Caco-2 (cell line): ENCODE data around the gene DCAF5. TPM values are rescaled to one million over a fixed set of nuclear protein-coding genes. Genes with fewer than 3 reads are reported as not detected.

Source experiments
- BruUV-seq: library from RNA; stranded (reverse); fragments of 400-500 nt; replicated peaks from 2 replicates; lab custom pipeline; 2021; lab: Mats Ljungman, UMichigan
- CTCF ChIA-PET: fragments of 300-600 bp; sonication (Branson Sonifier 250); formaldehyde crosslinking; loops from one replicate; lab custom pipeline; 2022; ENCODE audit warnings: antibody characterized with exemption; lab: Charles Lee
- POLR2A ChIA-PET: fragments of 300-600 bp; sonication (Branson Sonifier 250); formaldehyde crosslinking; loops from one replicate; lab custom pipeline; 2022; ENCODE audit warnings: antibody characterized with exemption; lab: Charles Lee
- DNase-seq, 2 experiments: peaks; one replicate each; pipeline versions ENCODE4 v3.0.0 to v3.0.0-alpha.2; 2020 to 2022
- H3K27me3 ChIP-seq: replicated peaks from 2 replicates; pipeline ENCODE4 v1.6.0; 2011; ENCODE audit warnings: low read length; ENCODE audit not compliant: control insufficient read depth, insufficient read depth
- H3K36me3 ChIP-seq: 2 replicates; pipeline ENCODE4 v1.5.1; 2011; ENCODE audit warnings: low read length; ENCODE audit not compliant: control insufficient read depth, insufficient read depth
- H3K4me1 ChIP-seq: fragments of 250-450 bp; sonication (Bioruptor Pico); 2 replicates; pipeline ENCODE4 v1.5.1; 2020; ENCODE audit warnings: mild to moderate bottlenecking
- H3K4me3 ChIP-seq: 2 replicates; pipeline ENCODE4 v1.5.1; 2011; ENCODE audit warnings: low read depth, mild to moderate bottlenecking, control low read depth, low read length
- H3K9me3 ChIP-seq: fragments of 250-450 bp; sonication (Bioruptor Pico); 2 replicates; pipeline ENCODE4 v1.5.1; 2020; ENCODE audit warnings: mild to moderate bottlenecking, moderate library complexity
- H3K27ac Mint-ChIP-seq: one replicate; pipeline ENCODE4 v1.8.0; 2022; ENCODE audit warnings: mixed read lengths; ENCODE audit not compliant: unreplicated experiment
- H3K27me3 Mint-ChIP-seq: one replicate; pipeline ENCODE4 v1.8.0; 2022; ENCODE audit warnings: mixed read lengths; ENCODE audit not compliant: insufficient read depth, unreplicated experiment
- H3K36me3 Mint-ChIP-seq: one replicate; pipeline ENCODE4 v1.8.0; 2022; ENCODE audit warnings: mild to moderate bottlenecking, mixed read lengths; ENCODE audit not compliant: insufficient read depth, unreplicated experiment
- H3K4me1 Mint-ChIP-seq: one replicate; pipeline ENCODE4 v1.8.0; 2022; ENCODE audit warnings: low read depth, mixed read lengths; ENCODE audit not compliant: unreplicated experiment
- H3K4me3 Mint-ChIP-seq: one replicate; pipeline ENCODE4 v1.8.0; 2022; ENCODE audit warnings: mild to moderate bottlenecking, moderate library complexity, mixed read lengths; ENCODE audit not compliant: unreplicated experiment
- H3K9me3 Mint-ChIP-seq: one replicate; pipeline ENCODE4 v1.8.0; 2022; ENCODE audit warnings: mixed read lengths; ENCODE audit not compliant: unreplicated experiment
- CTCF ChIP-seq, 2 experiments: fragments of 200-600 bp in 1 of 2; IDR thresholded peaks; 1 replicate in 1 of 2; 2 replicates in 1 of 2; pipeline versions ENCODE4 v1.5.1 to v1.8.0; 2011 to 2022; ENCODE audit warnings: antibody characterized with exemption in 1 of 2, control low read depth in 1 of 2, inconsistent platforms in 1 of 2, low read depth in 1 of 2, low read length in 1 of 2, mild to moderate bottlenecking in 1 of 2, moderate library complexity in 1 of 2; ENCODE audit not compliant: insufficient read depth in 1 of 2, severe bottlenecking in 1 of 2, unreplicated experiment in 1 of 2
- intact Hi-C: fragments of 100-400 bp; cut with micrococcal nuclease; formaldehyde crosslinking; loops from one replicate; pipeline ENCODE4 v1.10.0; 2022; ENCODE audit not compliant: unreplicated experiment
- total RNA-seq: library from RNA; stranded (reverse); gene quantifications from 2 replicates; pipeline ENCODE4 v1.2.3, GENCODE V29; 2022

DCAF5 gene
- total RNA-seq, 1 experiment from 2014 or later, result 34.8 TPM

GRCh38 chr14:69044965-69045555 lies 107.9 kb downstream of the DCAF5 start:
- ChIA-PET CTCF (interaction anchor here (0.5 kb wide), 1 partner anchor 59 kb away, joined by 3 read pairs; no protein-coding TSS in a partner anchor), POLR2A (no interaction called here)
- H3K27me3 ChIP-seq, result no peaks in the 10 kb centered on the region
- H3K4me3 ChIP-seq, result no peak overlapping the region
- no peak for TF ChIP-seq CTCF (IDR thresholded peaks at IDR 0.05; ENCODE audit: insufficient read depth in 1 of 2, low read depth in 1 of 2, low read length in 1 of 2, severe bottlenecking in 1 of 2, unreplicated experiment in 1 of 2)
- intact Hi-C loops, result no loop called here
- no TSS peak for BruUV-seq
- no peaks in the 10 kb centered on the region for H3K9me3 ChIP-seq
- no peak for DNase-seq
- peaks cover 8% of the 10 kb centered on the region for H3K4me1 Mint-ChIP-seq
- no peak overlapping the region for H3K4me3 Mint-ChIP-seq
- H3K9me3 Mint-ChIP-seq, result no peaks in the 10 kb centered on the region
- peaks cover 18% of the 10 kb centered on the region for H3K4me1 ChIP-seq
- H3K36me3 Mint-ChIP-seq, result peaks cover 8% of the 10 kb centered on the region
- H3K27me3 Mint-ChIP-seq, result no peaks in the 10 kb centered on the region
- H3K27ac Mint-ChIP-seq, result no peak overlapping the region
- no peaks in the 10 kb centered on the region for H3K36me3 ChIP-seq

- TF ChIP-seq CTCF (IDR thresholded peaks at IDR 0.05; ENCODE audit: insufficient read depth in 1 of 2, low read depth in 1 of 2, low read length in 1 of 2, severe bottlenecking in 1 of 2, unreplicated experiment in 1 of 2), result no peak
- no peak overlapping the region for H3K4me3 Mint-ChIP-seq
- POLR2A ChIA-PET, result no interaction called here
- BruUV-seq, result no TSS peak
- H3K9me3 ChIP-seq, result no peaks in the 10 kb centered on the region
- H3K4me3 ChIP-seq, result no peak overlapping the region
- H3K36me3 ChIP-seq, result no peaks in the 10 kb centered on the region
- no peaks in the 10 kb centered on the region for H3K9me3 Mint-ChIP-seq
- no peak for DNase-seq
- H3K27me3 ChIP-seq, result no peaks in the 10 kb centered on the region
- H3K4me1 Mint-ChIP-seq, result peaks cover 8% of the 10 kb centered on the region
- intact Hi-C loops, result no loop called here
- CTCF ChIA-PET, result interaction anchor here (0.5 kb wide), 1 partner anchor 59 kb away, joined by 3 read pairs; no protein-coding TSS in a partner anchor
- peak overlapping the region; percentile 52 for H3K27ac Mint-ChIP-seq
- peaks cover 14% of the 10 kb centered on the region for H3K4me1 ChIP-seq
- H3K36me3 Mint-ChIP-seq, result peaks cover 8% of the 10 kb centered on the region
- H3K27me3 Mint-ChIP-seq, result no peaks in the 10 kb centered on the region
Observed at GRCh38 chr14:69044296-69044695, 108.6 kb downstream of the DCAF5 start.

- Mint-ChIP-seq H3K27me3 (no peaks in the 10 kb centered on the region), H3K36me3 (peaks cover 8% of the 10 kb centered on the region), H3K9me3 (no peaks in the 10 kb centered on the region), H3K27ac (peak overlapping the region; percentile 52), H3K4me1 (peaks cover 8% of the 10 kb centered on the region), H3K4me3 (no peak overlapping the region)
- Histone ChIP-seq H3K4me3 (no peak overlapping the region), H3K4me1 (peaks cover 14% of the 10 kb centered on the region), H3K27me3 (no peaks in the 10 kb centered on the region), H3K9me3 (no peaks in the 10 kb centered on the region), H3K36me3 (no peaks in the 10 kb centered on the region)
- no TSS peak for BruUV-seq
- no peak for DNase-seq
- ChIA-PET POLR2A (no interaction called here), CTCF (interaction anchor here (0.5 kb wide), 1 partner anchor 58 kb away, joined by 3 read pairs; no protein-coding TSS in a partner anchor)
- intact Hi-C loops, result no loop called here
- TF ChIP-seq CTCF (IDR thresholded peaks at IDR 0.05; ENCODE audit: insufficient read depth in 1 of 2, low read depth in 1 of 2, low read length in 1 of 2, severe bottlenecking in 1 of 2, unreplicated experiment in 1 of 2), result no peak
Observed at GRCh38 chr14:69043596-69044260, 109.2 kb downstream of the DCAF5 start.
